GM13977 (cell line): ENCODE measurements around the gene MCMBP.

ENCODE experiments used
- DNase-seq: peaks from one replicate; pipeline ENCODE4 v3.0.0; 2012; ENCODE audit warnings: low spot score
- in situ Hi-C: fragments of 300-500 bp; cut with MboI; formaldehyde crosslinking; loops from one replicate; pipeline ENCODE4 v1.12.0; 2022; ENCODE audit warnings: low sequenced_read_pairs, low pct_unique_long_range_greater_than_20kb, mixed read lengths, inconsistent platforms; ENCODE audit not compliant: unreplicated experiment
- TF ChIP-seq, protein P1 (sequence below): IDR thresholded peaks from 2 replicates; pipeline ENCODE4 v1.5.1; 2012; ENCODE audit warnings: mild to moderate bottlenecking, control low read depth; ENCODE audit not compliant: insufficient read depth; ENCODE audit errors: extremely low read depth, missing control alignments

MCMBP gene

DNA sequence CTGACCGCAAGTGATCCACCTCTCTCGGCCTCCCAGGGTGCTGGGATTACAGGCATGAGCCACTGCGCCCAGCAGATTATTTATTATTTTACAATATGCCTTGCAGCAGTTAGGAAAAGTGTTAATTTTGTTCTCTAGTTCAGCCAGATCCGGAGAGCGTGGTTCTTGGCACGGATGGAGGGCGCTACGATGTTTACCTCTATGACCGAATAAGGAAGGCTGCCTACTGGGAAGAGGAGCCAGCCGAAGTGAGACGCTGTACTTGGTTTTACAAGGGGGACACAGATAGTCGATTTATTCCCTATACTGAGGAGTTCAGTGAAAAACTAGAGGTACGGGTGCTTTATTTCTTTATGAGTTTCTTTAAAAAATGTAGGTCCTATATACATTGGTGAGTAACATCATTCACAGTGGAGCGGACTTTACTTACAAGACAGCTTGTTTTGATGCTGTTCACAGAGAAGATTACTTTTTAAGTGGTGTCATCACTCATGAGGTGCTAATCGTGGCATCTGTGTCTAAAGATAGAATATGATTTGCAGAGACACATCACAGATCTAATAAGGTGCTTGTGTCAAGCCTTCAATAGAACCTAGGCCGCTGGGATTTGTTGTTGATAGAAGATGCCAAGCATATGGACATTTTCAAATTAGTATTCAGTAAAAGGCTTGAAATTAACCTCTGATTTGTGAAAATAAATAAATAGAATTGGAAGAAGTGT lies 31.5 kb upstream of the MCMBP start:
- in situ Hi-C loops = no loop called here
- TF ChIP-seq, protein P1, sequence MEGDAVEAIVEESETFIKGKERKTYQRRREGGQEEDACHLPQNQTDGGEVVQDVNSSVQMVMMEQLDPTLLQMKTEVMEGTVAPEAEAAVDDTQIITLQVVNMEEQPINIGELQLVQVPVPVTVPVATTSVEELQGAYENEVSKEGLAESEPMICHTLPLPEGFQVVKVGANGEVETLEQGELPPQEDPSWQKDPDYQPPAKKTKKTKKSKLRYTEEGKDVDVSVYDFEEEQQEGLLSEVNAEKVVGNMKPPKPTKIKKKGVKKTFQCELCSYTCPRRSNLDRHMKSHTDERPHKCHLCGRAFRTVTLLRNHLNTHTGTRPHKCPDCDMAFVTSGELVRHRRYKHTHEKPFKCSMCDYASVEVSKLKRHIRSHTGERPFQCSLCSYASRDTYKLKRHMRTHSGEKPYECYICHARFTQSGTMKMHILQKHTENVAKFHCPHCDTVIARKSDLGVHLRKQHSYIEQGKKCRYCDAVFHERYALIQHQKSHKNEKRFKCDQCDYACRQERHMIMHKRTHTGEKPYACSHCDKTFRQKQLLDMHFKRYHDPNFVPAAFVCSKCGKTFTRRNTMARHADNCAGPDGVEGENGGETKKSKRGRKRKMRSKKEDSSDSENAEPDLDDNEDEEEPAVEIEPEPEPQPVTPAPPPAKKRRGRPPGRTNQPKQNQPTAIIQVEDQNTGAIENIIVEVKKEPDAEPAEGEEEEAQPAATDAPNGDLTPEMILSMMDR = no peak
- no peak for DNase-seq

DNA sequence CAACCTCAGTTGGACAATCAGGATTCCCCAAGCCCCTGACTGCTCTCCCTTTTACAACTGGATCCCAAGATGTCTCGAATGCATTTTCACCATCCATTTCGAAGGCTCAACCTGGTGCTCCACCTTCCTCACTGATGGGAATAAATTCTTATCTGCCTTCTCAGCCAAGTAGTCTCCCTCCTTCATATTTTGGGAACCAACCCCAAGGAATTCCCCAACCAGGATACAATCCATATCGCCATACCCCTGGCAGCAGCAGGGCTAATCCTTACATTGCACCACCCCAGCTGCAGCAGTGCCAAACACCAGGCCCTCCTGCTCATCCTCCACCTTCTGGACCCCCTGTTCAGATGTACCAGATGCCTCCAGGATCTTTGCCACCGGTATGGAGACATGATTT lies 25.9 kb upstream of the MCMBP start:
- no peak for DNase-seq
- TF ChIP-seq, protein P1 = no peak
- in situ Hi-C loops = no loop called here

DNA sequence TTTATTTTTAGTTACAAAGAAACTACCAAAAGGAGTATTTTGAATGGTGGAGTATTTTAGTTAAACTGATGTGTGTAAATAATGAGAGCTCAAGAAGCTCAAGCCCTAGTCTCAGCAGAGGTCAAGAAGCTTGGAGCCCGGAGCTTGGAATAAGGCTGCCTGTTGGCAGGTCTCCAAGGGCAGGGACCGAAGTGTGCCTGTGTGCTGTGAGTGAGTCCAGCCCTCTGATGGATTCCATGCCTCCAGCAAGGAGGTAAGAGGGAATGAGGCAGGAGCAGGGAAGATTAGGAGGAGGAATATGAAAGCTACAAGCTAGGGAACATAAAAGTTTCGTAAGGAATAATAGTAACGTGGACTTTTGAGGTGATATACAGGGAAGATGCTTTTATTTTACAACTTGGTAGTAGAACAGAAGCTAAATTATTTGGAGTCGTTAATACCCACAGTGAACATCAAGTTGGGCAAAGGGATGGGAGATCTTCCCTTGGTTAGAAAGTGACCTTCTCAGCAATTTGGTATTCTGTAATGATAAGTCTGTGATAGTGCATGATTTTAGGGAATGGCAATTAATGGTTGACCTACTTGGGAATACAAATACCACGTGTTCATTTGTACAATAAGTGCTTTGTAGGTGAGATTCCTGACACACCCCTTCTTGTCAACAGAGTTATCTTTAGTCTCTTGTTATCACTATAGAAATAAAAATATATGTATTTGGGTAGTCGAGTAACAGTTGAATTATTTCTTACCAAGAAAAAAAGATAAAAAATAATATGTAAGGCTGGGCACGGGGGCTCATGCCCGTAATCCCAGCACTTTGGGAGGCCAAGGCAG lies 24.5 kb upstream of the MCMBP start:
- DNase-seq = no peak
- in situ Hi-C loops = no loop called here
- TF ChIP-seq, protein P1 = no peak

DNA sequence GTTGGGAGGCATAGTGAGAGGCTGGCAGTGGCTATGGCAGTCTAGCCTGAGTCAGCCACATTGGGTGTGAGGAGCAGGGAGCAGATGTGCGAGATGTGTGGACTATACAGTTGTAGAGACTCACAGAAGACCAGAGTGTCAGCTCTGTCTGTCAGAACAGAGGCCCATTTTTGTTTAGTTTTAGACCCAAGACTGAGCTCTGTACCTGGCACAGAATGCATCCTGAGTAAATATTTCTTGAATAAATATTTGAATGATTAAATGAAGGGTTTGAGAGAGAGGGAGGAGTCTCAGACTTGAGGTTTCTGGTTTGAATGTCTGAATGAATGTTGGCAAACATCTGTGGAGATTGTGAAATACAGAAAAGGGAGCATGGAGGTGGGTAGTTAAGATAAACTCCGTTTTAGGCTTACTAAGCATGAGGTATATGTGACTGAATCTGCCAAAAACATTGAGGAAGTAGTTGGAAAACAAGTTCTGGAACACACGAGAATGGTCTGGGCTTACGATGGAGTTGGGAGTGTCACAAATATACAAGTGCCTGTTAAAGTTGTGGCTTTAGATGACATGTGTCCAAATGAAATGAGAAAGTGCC lies 23.5 kb upstream of the MCMBP start:
- TF ChIP-seq, protein P1 = no peak
- in situ Hi-C loops = no loop called here
- DNase-seq = no peak

DNA sequence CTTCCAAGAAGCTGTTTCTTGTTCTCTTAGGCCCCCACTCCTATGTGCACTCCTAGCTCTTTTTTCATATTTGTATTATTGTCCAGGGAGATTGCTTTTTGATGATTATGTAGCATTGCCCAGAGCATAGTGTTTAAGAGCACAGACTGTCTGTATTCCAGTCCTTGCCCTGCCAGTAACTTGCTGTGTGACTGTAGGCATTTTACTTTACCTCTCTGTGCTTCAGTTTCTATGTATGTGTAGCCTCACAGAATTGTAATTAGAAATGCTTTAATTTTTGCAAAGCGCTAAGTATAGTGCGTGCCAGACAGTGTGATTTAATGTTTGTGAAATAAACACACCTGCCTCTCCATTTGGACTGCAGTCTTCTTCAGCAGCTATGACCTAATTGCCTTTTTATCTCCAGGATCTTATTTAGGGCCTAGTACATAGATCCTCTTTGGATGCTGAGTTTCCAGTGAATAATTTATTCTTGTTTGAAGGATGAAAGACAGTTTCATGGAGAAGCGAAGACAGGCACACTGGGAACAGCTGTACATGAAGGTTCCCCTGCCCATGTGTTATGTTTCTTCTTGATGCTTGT lies 21.3 kb upstream of the MCMBP start:
- in situ Hi-C loops = no loop called here
- TF ChIP-seq, protein P1 = no peak
- DNase-seq = no peak

DNA sequence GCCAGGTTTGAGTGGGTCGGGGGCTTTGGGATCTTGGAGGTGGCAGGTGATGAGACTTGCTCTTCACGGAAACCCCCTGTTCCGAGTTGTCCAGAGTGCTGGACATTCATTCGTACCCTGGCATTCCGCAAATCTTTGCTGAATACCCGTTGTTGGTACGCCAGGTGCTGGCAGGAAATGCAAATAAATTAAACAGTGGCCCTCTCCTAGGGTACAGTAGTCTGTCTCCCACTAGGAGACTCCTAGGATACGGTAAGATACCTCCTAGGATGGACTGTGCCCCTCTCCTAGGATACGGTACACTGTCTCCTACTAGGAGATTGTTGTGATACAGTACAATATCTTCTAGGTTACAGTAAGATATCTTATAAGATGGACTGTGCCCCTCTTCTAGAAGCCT lies 20.4 kb upstream of the MCMBP start:
- DNase-seq = no peak
- in situ Hi-C loops = no loop called here
- TF ChIP-seq, protein P1 = no peak
